Pericardium fibroblast (primary cell): ENCODE measurements around the gene OR4A15. TPM values are rescaled to one million over a fixed set of nuclear protein-coding genes. Genes with fewer than 3 reads are reported as not detected.

Experiments
- total RNA-seq: library from RNA; depleted of rRNA; stranded (reverse); fragments of >200 nt; gene quantifications from 2 replicates; pipeline ENCODE4 v1.2.3, GENCODE V29; 2015

OR4A15 gene
- total RNA-seq, result not detected in 2 replicates

DNA sequence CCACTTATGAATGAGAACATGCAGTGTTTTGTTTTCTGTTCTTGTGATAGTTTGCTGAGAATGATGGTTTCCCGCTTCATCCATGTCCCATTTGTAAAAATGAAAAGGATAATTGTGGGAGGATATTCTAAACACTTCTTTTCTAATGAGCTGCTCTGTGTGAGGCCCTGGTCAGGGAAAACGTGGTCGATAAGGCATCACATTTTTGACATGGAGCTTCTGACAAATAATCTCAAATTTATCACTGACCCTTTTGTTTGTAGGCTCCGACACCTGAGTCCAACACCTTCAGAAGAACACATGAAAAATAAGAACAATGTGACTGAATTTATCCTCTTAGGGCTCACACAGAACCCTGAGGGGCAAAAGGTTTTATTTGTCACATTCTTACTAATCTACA lies at the start of gene OR4A15:
OR4A15 (plus strand) TSS at position 301 of the 400 bp plus-strand sequence; CDS start at position 301, 0 bp downstream.

DNA sequence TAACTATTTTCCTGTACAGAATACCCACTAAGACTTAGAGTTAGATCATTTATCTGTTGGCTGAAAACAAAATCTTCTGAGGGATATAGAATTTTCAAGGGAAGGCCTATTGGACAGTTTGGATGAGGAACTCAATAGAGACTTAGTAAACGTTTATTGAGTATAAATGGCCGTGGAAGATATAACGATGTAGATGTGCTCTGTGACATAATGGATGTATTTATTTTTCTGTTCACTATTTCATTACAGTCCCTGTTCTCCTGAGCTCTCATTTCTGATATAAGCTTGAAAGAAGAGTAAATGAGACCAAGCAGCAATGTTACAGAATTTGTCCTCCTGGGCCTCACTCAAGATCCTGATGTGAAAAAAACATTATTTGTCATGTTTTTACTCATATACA lies 24.9 kb upstream of the OR4A15 start, which contains the start of gene OR4A16:
OR4A16 (plus strand) TSS at position 301 of the 400 bp plus-strand sequence; CDS start at position 301, 0 bp downstream.

Other genes with a start within 250 kb of the OR4A15 start
- gene TRIM48, start 105.8 kb upstream of the OR4A15 start, total RNA-seq, result not detected in 2 replicates
- gene OR4A16, start 24.8 kb upstream of the OR4A15 start, total RNA-seq, result not detected in 2 replicates
- gene OR4C15, start 186.5 kb downstream of the OR4A15 start, total RNA-seq, result not detected in 2 replicates
- not detected in 2 replicates for gene OR4C16, start 204.2 kb downstream of the OR4A15 start, total RNA-seq
- not detected in 2 replicates for gene OR4C11, start 239.7 kb downstream of the OR4A15 start, total RNA-seq